Cardiac muscle cell (in vitro differentiated cells and primary cell): ENCODE results near the gene IFNAR1. TPM values are rescaled to one million over a fixed set of nuclear protein-coding genes. Genes with fewer than 3 reads are reported as not detected.
A peak's percentile ranks its signal among the peaks of the same experiment; 100 is the strongest.

Experiments
- DNase-seq, 2 donors: peaks; one replicate each; pipeline versions ENCODE4 v3.0.0 to v3.0.0-alpha.2; 2010 to 2017; ENCODE audit warnings: low read depth in 1 of 2, low spot score in 1 of 2
- H3K27ac ChIP-seq: fragments of 200-600 bp; sonication (generic); 2 replicates; pipeline ENCODE4 v1.5.1; 2016
- H3K27me3 ChIP-seq: fragments of 200-600 bp; sonication (generic); 2 replicates; pipeline ENCODE4 v1.6.0; 2016; ENCODE audit warnings: control low read depth
- H3K36me3 ChIP-seq: fragments of 200-600 bp; sonication (generic); 2 replicates; pipeline ENCODE4 v1.5.1; 2016; ENCODE audit warnings: control low read depth
- H3K4me1 ChIP-seq: fragments of 200-600 bp; sonication (generic); 2 replicates; pipeline ENCODE4 v1.8.1; 2017; ENCODE audit warnings: low read depth, mild to moderate bottlenecking, mixed run types
- H3K4me3 ChIP-seq: fragments of 200-600 bp; sonication (generic); 2 replicates; pipeline ENCODE4 v1.5.1; 2016; ENCODE audit warnings: mild to moderate bottlenecking
- H3K9me3 ChIP-seq: fragments of 200-600 bp; sonication (generic); 2 replicates; pipeline ENCODE4 v1.5.1; 2017; ENCODE audit warnings: low read depth, mild to moderate bottlenecking, control low read depth
- polyA plus RNA-seq: library from polyadenylated mRNA; unstranded; fragments of >200 nt; fragmentation: Nextera tagmentation; extraction: Ambion mirVana; gene quantifications from 2 replicates; pipeline ENCODE4 v1.2.1, GENCODE V29; 2016
- total RNA-seq: library from RNA; depleted of rRNA; stranded (reverse); fragments of >200 nt; gene quantifications from 2 replicates; pipeline ENCODE4 v1.2.3, GENCODE V29; 2016
- TF ChIP-seq, protein P1 (sequence below): IDR thresholded peaks from 2 replicates; pipeline ENCODE4 v1.5.1; 2012; ENCODE audit warnings: low read depth, mild to moderate bottlenecking, low read length

IFNAR1 gene
- total and polyA plus RNA-seq, 2 experiments from 2014 or later = 6.5 to 18.6 TPM

DNA sequence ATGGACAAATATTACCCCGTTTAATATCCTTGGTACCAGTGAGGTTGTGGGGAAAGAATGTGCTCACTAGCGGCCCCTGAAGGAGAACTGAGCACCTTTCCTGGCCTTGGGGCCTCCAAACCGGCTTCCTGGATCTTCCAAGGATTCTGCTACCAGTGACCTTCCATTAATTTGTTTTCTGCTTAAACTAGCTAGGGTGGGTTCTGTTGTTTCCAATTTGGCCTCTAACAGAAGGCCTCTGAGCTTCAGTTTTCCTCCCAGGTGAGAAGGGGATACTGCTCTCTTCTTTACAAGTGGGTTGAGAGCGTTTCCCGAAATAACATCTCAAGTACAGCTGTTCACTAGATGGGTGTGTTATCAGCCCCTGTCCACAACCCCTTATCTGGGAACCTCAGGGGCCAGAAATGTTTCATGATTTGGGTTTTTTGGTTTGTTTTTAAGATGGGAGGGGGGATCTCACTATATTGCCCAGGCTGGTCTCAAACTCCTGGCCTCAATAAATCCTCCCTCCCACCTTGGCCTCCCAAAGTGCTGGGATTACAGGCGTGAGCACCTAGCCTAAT, 61.5 kb downstream of the IFNAR1 start:
- DNase-seq = peak in 1 of 2 donors; percentile 24
- Histone ChIP-seq H3K27ac (peak overlapping the region; percentile 30), H3K4me3 (no peak overlapping the region), H3K36me3 (no peaks in the 10 kb centered on the region), H3K4me1 (peaks cover 8% of the 10 kb centered on the region), H3K27me3 (no peaks in the 10 kb centered on the region), H3K9me3 (no peaks in the 10 kb centered on the region)
- TF ChIP-seq, protein P1, sequence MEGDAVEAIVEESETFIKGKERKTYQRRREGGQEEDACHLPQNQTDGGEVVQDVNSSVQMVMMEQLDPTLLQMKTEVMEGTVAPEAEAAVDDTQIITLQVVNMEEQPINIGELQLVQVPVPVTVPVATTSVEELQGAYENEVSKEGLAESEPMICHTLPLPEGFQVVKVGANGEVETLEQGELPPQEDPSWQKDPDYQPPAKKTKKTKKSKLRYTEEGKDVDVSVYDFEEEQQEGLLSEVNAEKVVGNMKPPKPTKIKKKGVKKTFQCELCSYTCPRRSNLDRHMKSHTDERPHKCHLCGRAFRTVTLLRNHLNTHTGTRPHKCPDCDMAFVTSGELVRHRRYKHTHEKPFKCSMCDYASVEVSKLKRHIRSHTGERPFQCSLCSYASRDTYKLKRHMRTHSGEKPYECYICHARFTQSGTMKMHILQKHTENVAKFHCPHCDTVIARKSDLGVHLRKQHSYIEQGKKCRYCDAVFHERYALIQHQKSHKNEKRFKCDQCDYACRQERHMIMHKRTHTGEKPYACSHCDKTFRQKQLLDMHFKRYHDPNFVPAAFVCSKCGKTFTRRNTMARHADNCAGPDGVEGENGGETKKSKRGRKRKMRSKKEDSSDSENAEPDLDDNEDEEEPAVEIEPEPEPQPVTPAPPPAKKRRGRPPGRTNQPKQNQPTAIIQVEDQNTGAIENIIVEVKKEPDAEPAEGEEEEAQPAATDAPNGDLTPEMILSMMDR = peak; percentile 38

DNA sequence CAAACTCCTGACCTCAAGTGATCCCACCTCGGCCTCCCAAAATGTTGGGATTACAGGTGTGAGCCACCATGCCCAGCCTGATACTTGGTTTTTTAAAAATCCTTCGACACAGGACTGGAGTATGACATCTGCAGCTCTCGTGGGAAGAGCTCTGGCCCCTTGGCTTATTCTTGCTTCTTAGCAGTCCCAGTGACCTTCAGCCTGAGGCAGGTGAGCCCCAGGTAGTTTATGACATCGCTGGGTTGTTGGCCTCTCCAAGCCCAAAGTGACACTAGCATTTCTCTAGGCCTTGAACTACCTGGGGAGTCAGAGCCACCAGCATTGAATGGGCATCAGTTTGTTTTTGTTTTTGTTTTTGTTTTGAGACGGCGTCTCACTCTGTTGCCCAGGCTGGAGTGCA, 62.5 kb downstream of the IFNAR1 start:
- no peak for DNase-seq
- no peak overlapping the region for H3K4me3 ChIP-seq
- TF ChIP-seq, protein P1 = no peak
- no peaks in the 10 kb centered on the region for H3K9me3 ChIP-seq
- peaks cover 8% of the 10 kb centered on the region for H3K4me1 ChIP-seq
- H3K27ac ChIP-seq = no peak overlapping the region
- no peaks in the 10 kb centered on the region for H3K27me3 ChIP-seq
- no peaks in the 10 kb centered on the region for H3K36me3 ChIP-seq

DNA sequence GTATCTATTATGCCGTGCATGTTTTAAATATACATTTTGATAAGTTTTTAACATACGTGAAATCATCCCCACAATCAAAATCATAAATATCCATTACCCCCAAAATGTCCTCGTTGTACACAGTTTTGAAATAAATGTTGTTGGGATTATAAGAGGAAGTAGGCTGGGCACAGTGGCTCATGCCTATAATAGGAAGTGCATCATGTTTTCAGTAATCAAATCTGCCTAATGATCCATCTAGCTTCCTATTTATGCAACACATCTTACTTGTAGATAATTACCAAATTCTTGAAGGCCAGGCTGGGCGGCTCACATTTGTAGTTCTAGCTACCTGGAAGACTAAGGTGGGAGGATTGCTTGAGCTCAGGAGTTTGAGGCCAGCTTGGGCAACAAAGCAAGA, 63.4 kb downstream of the IFNAR1 start:
- H3K27ac ChIP-seq = no peak overlapping the region
- H3K9me3 ChIP-seq = no peaks in the 10 kb centered on the region
- no peak for DNase-seq
- H3K36me3 ChIP-seq = no peaks in the 10 kb centered on the region
- no peak overlapping the region for H3K4me3 ChIP-seq
- no peaks in the 10 kb centered on the region for H3K27me3 ChIP-seq
- TF ChIP-seq, protein P1 = no peak
- H3K4me1 ChIP-seq = peaks cover 8% of the 10 kb centered on the region

DNA sequence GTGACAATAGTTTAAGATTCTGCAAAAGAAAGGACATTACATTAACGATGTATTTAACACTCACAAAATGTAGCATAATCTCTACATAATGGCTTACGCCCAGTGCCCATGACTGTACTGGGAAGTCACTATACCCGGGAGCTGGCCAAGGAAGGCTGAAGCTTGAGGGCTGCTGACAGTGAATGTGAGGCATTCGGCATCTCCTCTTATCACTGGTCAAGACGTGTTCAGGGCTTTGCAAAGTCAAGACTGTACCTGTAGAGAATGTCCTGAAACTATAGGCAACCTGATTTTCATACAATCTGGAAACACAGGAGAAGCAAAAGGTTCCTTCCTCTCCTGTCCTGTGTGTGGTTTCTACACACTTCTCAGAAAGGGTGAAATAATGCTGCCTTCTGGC, 65.7 kb downstream of the IFNAR1 start:
- Histone ChIP-seq H3K27me3 (no peaks in the 10 kb centered on the region), H3K9me3 (no peaks in the 10 kb centered on the region), H3K36me3 (no peaks in the 10 kb centered on the region), H3K4me1 (peaks cover 8% of the 10 kb centered on the region), H3K27ac (no peak overlapping the region), H3K4me3 (no peak overlapping the region)
- TF ChIP-seq, protein P1 = no peak
- DNase-seq = no peak

DNA sequence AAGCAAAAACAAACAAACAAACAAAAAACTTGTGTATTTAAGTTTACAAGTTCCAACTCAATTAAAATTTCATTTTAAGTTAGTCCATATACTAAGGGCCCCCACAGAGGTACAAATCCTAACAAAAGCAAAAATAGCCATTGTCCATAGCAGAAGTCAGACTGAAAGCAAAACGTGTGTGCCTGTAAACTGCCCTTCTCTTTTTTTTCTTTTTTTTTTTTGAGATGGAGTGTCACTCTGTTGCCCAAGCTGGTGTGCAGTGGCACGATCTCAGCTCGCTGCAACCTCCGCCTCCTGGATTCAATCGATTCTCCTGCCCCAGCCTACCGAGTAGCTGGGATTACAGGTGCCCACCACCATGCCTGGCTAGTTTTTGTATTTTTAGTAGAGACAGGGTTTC, 66.9 kb downstream of the IFNAR1 start:
- Histone ChIP-seq H3K27me3 (no peaks in the 10 kb centered on the region), H3K4me3 (no peak overlapping the region), H3K27ac (no peak overlapping the region), H3K4me1 (no peaks in the 10 kb centered on the region), H3K36me3 (no peaks in the 10 kb centered on the region), H3K9me3 (no peaks in the 10 kb centered on the region)
- no peak for DNase-seq
- TF ChIP-seq, protein P1 = no peak
